ENCODE data around the gene B3GAT1. TPM values are rescaled to one million over a fixed set of nuclear protein-coding genes. Genes with fewer than 3 reads are reported as not detected.

B3GAT1 gene
- total RNA-seq, 4 donors from 2014 or later: 0.13 to 0.58 (median 0.44) TPM; not detected in 1

GRCh38 chr11:134372961-134373360 is 39.1 kb downstream of the B3GAT1 start:
- WGBS, 2 donors: 85% methylated on average over 7 to 8 of the region's 8 CpGs
- TF ChIP-seq CTCF (IDR thresholded peaks at IDR 0.05) (no peak), POLR2A (IDR thresholded peaks at IDR 0.05) (no peak)
- H3K4me3 ChIP-seq (ENCODE audit: low read depth, poor library complexity, severe bottlenecking): no peak overlapping the region
- no peak for DNase-seq (ENCODE audit: low spot score in 2 of 2)
- intact Hi-C loops (cut with DNase I; ENCODE audit: low total_unique reads): no loop called here

DNA sequence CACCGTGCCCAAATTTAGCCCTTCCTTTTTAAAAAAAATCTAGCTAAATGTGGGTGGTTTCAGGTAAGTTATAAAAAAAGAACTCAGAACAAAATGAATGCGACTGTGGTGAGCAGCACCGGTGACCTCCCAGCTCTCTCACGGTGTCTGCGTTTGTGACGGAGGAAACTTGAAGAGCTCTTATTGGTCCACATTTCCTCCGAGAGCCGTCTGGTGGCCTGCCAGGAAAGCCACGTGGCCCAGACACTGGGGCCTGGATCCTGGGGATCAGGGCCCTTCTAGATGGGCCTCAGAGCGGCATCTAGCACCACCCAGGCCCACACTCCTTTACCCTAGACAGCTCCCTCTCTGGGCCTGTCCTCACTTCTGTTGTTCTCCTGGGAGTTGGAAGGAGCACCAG is 39.5 kb downstream of the B3GAT1 start:
- 76 to 86% methylated on average over 10 of the region's 10 CpGs for WGBS, 2 donors
- DNase-seq (ENCODE audit: low spot score in 2 of 2): no peak
- intact Hi-C loops (cut with DNase I; ENCODE audit: low total_unique reads): no loop called here
- no peak overlapping the region for H3K4me3 ChIP-seq (ENCODE audit: low read depth, poor library complexity, severe bottlenecking)
- TF ChIP-seq POLR2A (IDR thresholded peaks at IDR 0.05): no peak
- no peak for TF ChIP-seq CTCF (IDR thresholded peaks at IDR 0.05)

DNA sequence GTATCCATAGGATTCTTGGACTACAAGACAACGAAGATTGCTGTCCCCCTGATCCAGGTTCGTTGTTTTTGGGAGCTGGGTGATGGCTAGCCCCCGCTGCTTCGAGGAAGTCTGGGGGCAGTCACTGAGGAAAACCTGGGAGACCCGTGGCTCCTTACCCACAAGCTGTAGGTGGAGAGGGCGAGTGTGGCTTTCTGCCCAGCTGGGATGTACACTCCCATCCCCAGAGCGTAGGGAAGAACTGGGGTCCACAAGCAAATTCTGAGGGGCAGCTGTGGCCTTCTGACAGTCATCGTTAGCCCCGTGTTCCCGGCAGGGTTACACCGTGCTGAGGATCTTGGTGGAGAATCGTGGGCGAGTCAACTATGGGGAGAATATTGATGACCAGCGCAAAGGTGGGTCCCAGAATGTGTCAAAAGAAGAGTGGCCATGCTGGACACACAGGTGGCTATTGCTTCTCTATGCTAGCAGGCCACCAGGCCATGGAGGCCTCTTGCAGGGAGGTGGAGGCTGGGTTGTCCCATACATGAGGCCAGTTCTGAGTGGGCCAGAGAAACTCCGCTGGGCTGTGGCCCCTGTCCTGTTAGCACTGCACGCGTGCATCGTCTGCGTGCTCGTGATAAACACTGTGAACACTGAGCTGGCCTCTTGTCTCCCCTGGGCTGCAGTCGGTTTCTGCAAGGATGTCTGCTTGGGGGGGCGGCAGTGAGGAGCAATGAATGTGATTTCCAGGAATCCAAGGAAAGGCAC is 40.4 kb downstream of the B3GAT1 start:
- WGBS, 2 donors: 93 to 94% methylated on average over 22 of the region's 22 CpGs
- DNase-seq (ENCODE audit: low spot score in 2 of 2): no peak
- intact Hi-C loops (cut with DNase I; ENCODE audit: low total_unique reads): no loop called here
- TF ChIP-seq POLR2A (IDR thresholded peaks at IDR 0.05): no peak
- H3K4me3 ChIP-seq (ENCODE audit: low read depth, poor library complexity, severe bottlenecking): no peak overlapping the region

- DNase-seq (ENCODE audit: low spot score in 2 of 2): no peak
- 90 to 92% methylated on average over 18 to 19 of the region's 19 CpGs for WGBS, 2 donors
- TF ChIP-seq POLR2A (IDR thresholded peaks at IDR 0.05) (no peak), CTCF (IDR thresholded peaks at IDR 0.05) (no peak)
- intact Hi-C loops (cut with DNase I; ENCODE audit: low total_unique reads): no loop called here
- no peak overlapping the region for H3K4me3 ChIP-seq (ENCODE audit: low read depth, poor library complexity, severe bottlenecking)
Measured at GRCh38 chr11:134370526-134371435, 41.3 kb downstream of the B3GAT1 start.

DNA sequence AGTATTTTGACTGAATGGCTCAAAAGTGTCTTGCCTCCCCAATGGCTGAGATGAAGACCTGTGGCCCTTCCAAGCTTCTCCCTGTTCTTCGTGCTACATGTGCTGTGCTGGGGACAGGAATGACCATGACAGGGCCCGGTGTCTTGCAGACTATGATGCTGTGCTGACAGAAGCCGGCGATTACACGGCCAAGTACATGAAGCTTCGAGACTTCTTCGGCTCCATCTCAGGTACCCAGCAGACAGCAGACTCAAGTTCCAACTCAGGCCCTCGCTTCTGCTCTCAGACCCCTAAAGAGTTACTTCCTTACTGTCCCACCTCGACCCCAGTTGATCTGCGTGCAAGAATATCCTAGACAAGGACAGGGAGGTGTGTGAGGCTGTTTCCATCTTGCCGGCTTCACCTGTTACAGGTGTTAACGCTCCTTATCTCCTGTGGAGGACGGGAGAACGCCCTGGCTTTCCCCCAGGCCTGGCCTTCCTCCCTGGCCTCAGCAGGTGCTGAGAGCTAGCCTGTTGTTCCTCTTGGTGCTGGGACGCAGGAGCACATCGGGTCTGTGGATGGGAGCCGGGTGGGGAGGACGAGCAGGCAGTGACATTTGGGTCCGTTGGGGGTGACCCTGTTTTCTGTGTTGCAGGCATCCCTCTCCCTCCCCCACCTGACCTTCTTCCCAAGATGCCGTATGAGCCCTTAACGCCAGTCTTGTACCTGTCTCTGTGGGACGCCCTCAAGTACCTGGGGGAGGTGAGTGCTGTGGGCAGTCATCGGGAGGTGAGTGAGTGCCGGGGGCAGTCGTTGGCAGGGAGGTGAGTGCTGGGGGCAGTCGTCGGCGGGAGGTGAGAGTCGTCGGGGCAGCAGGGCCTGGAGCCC is 42.2 kb downstream of the B3GAT1 start:
- WGBS, 2 donors: 87 to 91% methylated on average over 30 of the region's 30 CpGs
- no peak overlapping the region for H3K4me3 ChIP-seq (ENCODE audit: low read depth, poor library complexity, severe bottlenecking)
- no peak for DNase-seq (ENCODE audit: low spot score in 2 of 2)
- intact Hi-C loops (cut with DNase I; ENCODE audit: low total_unique reads): no loop called here
- no peak for TF ChIP-seq CTCF (IDR thresholded peaks at IDR 0.05)
- no peak for TF ChIP-seq POLR2A (IDR thresholded peaks at IDR 0.05)

Data from lower leg skin (tissue), 4 donors.